Stimulated activated CD4-positive, alpha-beta T cell treated with anti-CD3 and anti-CD28 coated beads, TNF-alpha, amount 100 ng/mL, for 48 hours (primary cell): ENCODE measurements around the gene VSIG10L.

Source experiments
- DNase-seq, 3 donors: peaks; one replicate each; pipeline ENCODE4 v3.0.0-alpha.2; 2020; ENCODE audit warnings: low read depth in 3 of 3

The VSIG10L gene

GRCh38 chr19:51317968-51318367 is 24.0 kb downstream of the VSIG10L start:
- no peak for DNase-seq

- no peak for DNase-seq
Measured at GRCh38 chr19:51317376-51317775, 24.6 kb downstream of the VSIG10L start.

GRCh38 chr19:51316688-51317087 is 25.3 kb downstream of the VSIG10L start:
- DNase-seq: no peak

GRCh38 chr19:51311351-51312257 is 30.3 kb downstream of the VSIG10L start, which contains the start of gene IGLON5:
Gene IGLON5, plus strand, starts transcription at chr19:51311644. Its CDS starts 204 bp downstream, at chr19:51311848.
- DNase-seq: no peak

GRCh38 chr19:51305479-51305878 is 36.5 kb downstream of the VSIG10L start:
- DNase-seq: no peak

- DNase-seq: no peak
Measured at GRCh38 chr19:51301266-51301665, 40.7 kb downstream of the VSIG10L start.

- DNase-seq: no peak
Measured at GRCh38 chr19:51297406-51297805, 44.5 kb downstream of the VSIG10L start.

GRCh38 chr19:51296336-51297093 is 45.4 kb downstream of the VSIG10L start:
- no peak for DNase-seq

GRCh38 chr19:51295382-51296126 is 46.4 kb downstream of the VSIG10L start:
- DNase-seq: no peak

- no peak for DNase-seq
Measured at GRCh38 chr19:51294977-51295375, 47.0 kb downstream of the VSIG10L start.

GRCh38 chr19:51294211-51294976 is 47.5 kb downstream of the VSIG10L start:
- no peak for DNase-seq

GRCh38 chr19:51293571-51294210 is 48.2 kb downstream of the VSIG10L start:
- no peak for DNase-seq

- no peak for DNase-seq
Measured at GRCh38 chr19:51292971-51293370, 49.0 kb downstream of the VSIG10L start.

- no peak for DNase-seq
Measured at GRCh38 chr19:51289635-51290034, 52.3 kb downstream of the VSIG10L start.

- no peak for DNase-seq
Measured at GRCh38 chr19:51285682-51286081, 56.3 kb downstream of the VSIG10L start.

- no peak for DNase-seq
Measured at GRCh38 chr19:51282335-51282734, 59.6 kb downstream of the VSIG10L start.
